ENCODE results near the gene TCERG1L.
"Not testable (repeated sequence)": the region's sequence is repeated elsewhere in the genome, so short reads cannot be mapped to it uniquely, and the experiment has no call there.

TCERG1L gene

GRCh38 chr10:131116991-131117375 is 194.5 kb downstream of the TCERG1L start:
- DNase-seq, result no peak

GRCh38 chr10:131116216-131116990 is 195.1 kb downstream of the TCERG1L start:
- DNase-seq, result no peak

DNA sequence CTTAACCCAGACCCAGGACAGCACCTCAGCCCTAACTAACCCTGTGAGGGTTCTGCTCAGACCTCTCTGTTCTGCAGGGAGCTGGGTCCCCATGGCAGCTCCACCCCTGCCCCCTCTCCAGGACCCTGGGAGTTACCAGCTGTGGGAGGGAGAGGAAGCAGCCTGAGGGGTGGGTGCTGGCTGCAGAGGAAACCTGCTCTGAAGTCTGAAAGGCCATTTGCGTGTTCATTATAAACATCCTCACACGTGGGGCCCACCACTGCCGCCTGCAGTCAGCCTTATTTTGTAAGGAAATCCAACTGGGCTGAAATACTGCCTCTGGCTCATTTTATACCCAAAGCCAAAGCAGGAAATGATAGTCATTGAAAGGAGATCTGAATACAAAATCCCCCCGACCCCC is 195.7 kb downstream of the TCERG1L start:
- no peak for DNase-seq

GRCh38 chr10:131115321-131115720 is 196.2 kb downstream of the TCERG1L start:
- no peak for DNase-seq

DNA sequence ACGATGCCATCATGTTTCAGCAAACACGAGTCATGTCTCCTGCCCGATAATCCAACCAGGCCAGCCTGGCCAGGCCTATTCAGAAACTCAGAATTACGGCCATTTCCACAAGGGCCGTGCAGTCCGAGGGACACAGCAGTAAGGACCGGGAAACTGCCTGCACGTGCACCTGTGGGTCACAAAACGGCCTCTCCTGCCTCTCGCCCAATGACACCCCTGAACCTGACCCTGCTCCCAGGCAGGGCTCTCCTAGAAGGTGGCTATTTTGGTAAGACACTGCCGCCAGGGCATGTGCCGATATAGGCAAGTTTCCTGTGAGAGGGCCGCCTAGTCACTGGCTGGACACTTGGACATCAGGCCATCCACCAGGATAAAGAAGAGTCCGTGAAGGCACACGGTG is 196.7 kb downstream of the TCERG1L start:
- no peak for DNase-seq

DNA sequence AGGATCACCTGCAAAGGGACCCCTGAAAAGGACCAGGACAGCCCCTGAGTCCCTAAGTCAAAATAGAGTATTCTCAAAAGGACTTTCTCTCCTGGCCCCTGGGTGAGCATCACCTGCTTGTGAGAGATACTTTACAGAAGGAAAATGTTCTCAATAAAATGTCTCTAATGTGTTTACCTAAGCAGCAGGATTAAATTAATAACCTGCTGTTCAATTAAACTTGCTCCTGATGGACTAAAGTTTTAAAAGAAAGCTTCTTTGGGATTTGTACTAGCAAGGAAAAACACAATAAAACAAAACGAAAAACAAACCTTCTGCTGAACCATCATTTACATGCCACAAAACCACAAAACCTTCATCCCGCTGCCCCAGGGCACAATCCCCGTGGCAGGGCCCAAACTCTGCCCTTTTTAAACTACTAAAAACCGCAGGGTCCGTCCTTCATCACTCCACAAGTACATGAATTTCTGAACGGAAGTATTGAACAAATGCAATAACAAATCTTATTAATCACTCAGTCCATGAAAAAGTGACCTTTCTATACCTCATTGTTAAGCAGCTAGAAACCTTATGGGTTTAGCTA is 197.7 kb downstream of the TCERG1L start:
- DNase-seq, result no peak

- no peak for DNase-seq
Observed at GRCh38 chr10:131113165-131113564, 198.4 kb downstream of the TCERG1L start.

GRCh38 chr10:131112691-131113090 is 198.8 kb downstream of the TCERG1L start:
- DNase-seq, result no peak

DNA sequence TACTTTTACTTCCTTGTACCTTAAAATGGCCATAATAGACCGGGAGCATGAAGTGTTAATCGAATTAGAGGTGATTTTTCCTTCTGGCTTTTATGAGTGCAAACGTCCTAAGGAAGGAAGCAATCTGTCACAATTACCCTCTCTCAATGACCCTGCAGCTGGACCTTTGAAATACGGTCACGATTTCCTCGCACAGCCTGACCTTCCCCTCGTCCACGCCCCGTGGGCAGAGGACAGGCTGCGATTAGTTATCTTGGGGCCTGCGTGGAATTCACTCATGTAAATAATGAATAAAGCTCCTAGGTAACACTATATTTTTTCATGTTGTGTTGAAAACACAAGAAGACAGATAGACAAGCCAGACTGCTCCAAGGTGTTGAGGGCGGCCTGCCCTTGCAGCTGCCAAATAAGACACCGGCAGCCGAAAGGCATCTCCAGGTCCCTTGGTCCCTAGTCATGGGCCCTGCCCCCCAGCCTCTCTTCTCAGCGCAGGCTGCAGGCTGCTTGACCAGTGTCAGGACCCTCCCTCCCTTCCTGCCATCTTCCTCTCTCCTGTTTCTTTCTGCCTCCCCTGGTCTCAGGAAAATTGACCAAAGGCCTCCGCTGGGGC is 199.9 kb downstream of the TCERG1L start:
- no peak for DNase-seq

GRCh38 chr10:131111007-131111406 is 200.5 kb downstream of the TCERG1L start:
- DNase-seq, result no peak

DNA sequence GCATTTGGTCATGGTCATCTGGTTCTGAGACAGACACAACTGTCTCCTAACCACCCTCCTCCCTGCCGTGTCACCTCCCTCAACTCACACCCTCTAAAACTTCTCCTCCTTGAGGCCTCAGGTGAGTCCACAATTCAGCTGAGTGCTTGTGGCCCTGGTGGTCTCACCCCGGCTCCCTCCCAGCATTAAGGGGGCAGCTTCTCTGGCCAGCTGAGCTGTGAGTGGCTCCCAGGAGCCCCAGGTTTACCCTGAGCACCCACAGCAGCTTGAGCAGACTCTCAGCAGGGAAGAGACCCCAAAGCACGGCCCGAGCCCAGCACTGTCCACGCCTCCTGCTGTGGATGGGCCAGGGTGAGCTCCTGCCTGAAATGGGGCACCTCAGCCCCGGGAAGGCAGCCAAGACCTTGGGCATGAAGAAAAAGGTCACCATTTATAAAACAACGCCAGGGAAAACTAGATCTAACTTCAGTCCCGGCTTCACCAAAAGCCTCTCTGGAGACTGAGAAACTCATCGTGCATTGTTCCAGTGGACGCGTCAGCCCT is 201.2 kb downstream of the TCERG1L start:
- no peak for DNase-seq

- DNase-seq, result no peak
Observed at GRCh38 chr10:131109726-131110125, 201.8 kb downstream of the TCERG1L start.

DNA sequence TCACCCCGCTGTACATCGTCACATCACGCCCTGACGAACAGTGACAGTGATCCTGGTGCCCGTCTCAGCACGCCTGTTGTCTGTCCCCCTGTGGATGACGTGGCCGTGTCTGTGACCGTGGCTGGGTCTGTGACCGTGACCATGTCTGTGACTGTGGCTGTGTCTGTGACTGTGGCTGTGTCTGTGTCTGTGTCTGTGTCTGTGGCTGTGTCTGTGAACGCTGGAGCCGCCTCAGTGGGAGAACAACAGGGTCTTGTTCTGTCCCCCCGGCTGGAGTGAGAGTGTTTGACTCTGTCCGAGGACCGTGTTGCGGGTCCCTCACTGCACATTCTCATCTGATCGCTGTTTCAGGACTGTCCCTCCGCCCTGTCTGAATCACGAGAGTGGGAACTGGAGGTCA is 202.2 kb downstream of the TCERG1L start:
- no peak for DNase-seq

DNA sequence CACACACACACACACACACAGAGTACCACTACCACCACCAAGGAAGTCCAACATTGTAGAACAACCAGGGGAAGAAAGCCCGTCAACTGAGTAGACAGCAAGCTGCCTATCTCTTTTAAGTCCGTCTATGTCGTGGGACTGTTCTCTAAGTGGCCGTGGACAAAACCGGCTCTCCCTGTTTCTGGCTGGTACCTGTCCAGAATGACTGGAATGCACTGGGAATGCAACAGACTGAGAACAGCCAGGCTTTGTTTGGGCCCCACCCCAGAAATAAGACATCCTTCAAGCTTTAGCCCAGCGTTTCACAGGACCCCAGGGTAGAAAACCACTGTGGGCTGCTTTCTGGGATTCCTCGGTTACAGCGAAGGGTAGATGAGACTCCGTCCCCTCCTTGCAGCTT is 203.6 kb downstream of the TCERG1L start:
- no peak for DNase-seq

DNA sequence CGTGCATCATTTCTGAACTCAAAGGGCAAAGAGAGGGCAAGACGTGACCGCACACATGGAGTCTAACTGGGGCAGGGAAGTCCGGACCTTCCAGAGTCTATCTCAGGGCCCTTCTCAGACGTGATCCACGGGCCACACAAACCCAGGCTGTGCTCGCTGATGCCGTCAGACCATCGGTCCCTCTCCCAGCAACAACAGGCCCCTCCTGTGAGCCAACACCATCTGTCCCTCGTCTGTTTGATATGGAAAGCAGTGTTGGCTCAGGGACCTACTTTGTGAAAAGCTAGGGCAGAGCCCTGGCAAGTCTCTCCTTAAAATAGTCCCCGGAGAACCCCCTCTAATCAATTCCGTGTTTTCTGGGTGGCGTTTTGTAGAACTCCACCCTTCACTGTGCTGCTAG is 208.8 kb downstream of the TCERG1L start:
- no peak for DNase-seq

DNA sequence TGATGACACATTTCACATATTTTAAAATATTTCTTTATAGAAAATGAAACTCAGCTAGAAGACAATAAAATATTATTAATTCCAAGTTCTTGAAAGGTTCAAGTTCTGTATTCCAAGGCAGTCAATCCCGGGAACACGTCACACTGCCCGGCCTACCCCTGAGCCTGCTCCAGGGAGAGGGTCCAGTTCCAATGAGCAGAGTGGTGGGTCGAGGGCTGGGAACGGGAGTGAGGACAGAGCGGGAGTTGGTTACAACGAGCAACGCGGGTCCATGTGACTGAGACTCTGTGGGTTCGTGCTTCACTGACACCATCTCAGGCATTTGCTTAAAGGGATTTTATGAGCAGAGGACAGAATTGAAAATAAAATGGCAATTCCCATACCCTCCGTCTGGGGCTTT is 209.4 kb downstream of the TCERG1L start:
- no peak for DNase-seq

- not testable (repeated sequence) for DNase-seq
Observed at GRCh38 chr10:131100418-131101410, 210.8 kb downstream of the TCERG1L start.

- DNase-seq, result no peak
Observed at GRCh38 chr10:131099028-131099726, 212.3 kb downstream of the TCERG1L start.

DNA sequence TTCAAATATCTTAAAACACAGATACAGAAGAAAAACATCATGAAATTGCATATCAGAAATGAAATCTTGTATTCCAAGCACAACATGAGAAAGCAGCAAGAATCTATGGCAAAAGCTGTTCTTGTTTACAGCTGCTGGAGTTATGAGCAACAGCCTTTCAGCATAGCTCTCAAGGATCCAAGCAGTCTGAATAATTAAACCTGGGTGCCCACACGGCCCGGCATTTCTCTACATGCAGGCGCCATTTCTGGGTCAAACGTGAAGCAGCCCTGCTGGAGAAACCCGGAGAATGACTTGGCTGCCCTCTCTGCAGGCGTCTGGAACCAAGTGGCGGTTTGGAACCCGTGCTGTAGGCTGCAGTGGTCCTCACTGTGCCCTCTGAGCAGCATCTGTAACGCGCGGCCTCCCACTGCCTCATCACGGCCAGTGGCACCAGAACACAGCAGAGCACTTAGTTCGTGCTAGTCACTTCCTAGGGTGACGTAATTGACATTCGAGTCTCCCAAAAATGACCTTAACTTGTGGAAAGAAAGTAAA is 213.0 kb downstream of the TCERG1L start:
- DNase-seq, result no peak

- DNase-seq, result no peak
Observed at GRCh38 chr10:131096031-131096430, 215.5 kb downstream of the TCERG1L start.

- DNase-seq, result no peak
Observed at GRCh38 chr10:131095313-131095580, 216.3 kb downstream of the TCERG1L start.

All from DMS153 (cell line).